Measurements from ENCODE around the gene PDSS2. TPM values are rescaled to one million over a fixed set of nuclear protein-coding genes. Genes with fewer than 3 reads are reported as not detected.

PDSS2 gene
- total and polyA plus RNA-seq, 2 of the 8 experiments (the other 6 are each of a cell fraction or from before 2014, with no cell fraction given): 10.7 to 16.1 TPM

GRCh38 chr6:107314531-107314939 lies 144.8 kb downstream of the PDSS2 start:
- Histone ChIP-seq H3K27me3 (replicated peaks in 1 of 4; ENCODE audit: control insufficient read depth in 3 of 4, extremely low read depth in 1 of 4, insufficient read depth in 3 of 4, low read length in 3 of 4) (no peaks in the 10 kb centered on the region), H4K91ac (replicated peaks; ENCODE audit: insufficient read length, low read length) (no peak overlapping the region), H3K36me3 (ENCODE audit: control insufficient read depth in 2 of 4, insufficient read depth in 4 of 4, low read length in 3 of 4) (no peaks in the 10 kb centered on the region), H2BK120ac (replicated peaks; ENCODE audit: low read depth, low read length) (no peak overlapping the region), H2BK15ac (ENCODE audit: low read length) (no peak overlapping the region), H3K4ac (replicated peaks; ENCODE audit: insufficient read length, low read depth, low read length) (no peak overlapping the region), H3K4me3 (ENCODE audit: extremely low read depth in 1 of 4, insufficient read depth in 2 of 4, low read depth in 3 of 4, low read length in 4 of 4) (no peak overlapping the region), H3K9ac (replicated peaks in 1 of 4; ENCODE audit: extremely low read depth in 1 of 4, low read depth in 3 of 4, low read length in 3 of 4) (no peak overlapping the region), H2BK5ac (ENCODE audit: low read depth, low read length) (no peak overlapping the region), H3K23me2 (ENCODE audit: low read depth, low read length) (no peaks in the 10 kb centered on the region), H3K27ac (ENCODE audit: low read depth, low read length) (no peak overlapping the region), H2AFZ (ENCODE audit: low read length) (no peak overlapping the region), H4K5ac (ENCODE audit: insufficient read length, low read depth, low read length) (no peak overlapping the region), H3K79me2 (ENCODE audit: control insufficient read depth in 1 of 2, insufficient read depth in 2 of 2, low read length in 2 of 2) (no peaks in the 10 kb centered on the region), H4K8ac (ENCODE audit: extremely low read depth, insufficient read depth, low read length) (no peak overlapping the region), H2BK20ac (ENCODE audit: low read length) (no peak overlapping the region), H3K4me2 (ENCODE audit: insufficient read depth in 1 of 2, low read depth in 2 of 2, low read length in 2 of 2) (no peak overlapping the region), H2BK12ac (ENCODE audit: low read depth, low read length) (no peak overlapping the region), H3K18ac (ENCODE audit: extremely low read depth, low read length) (no peak overlapping the region), H2AK5ac (ENCODE audit: low read depth, low read length) (no peak overlapping the region), H3K79me1 (ENCODE audit: low read depth, low read length) (no peaks in the 10 kb centered on the region), H3K56ac (replicated peaks; ENCODE audit: insufficient read length, low read depth, low read length) (no peak overlapping the region), H4K20me1 (replicated peaks in 1 of 2; ENCODE audit: control insufficient read depth in 1 of 2, insufficient read depth in 2 of 2, low read length in 2 of 2) (no peaks in the 10 kb centered on the region), H3K9me3 (ENCODE audit: insufficient read depth in 2 of 2, low read depth in 1 of 2, low read length in 1 of 2) (no peaks in the 10 kb centered on the region), H3K4me1 (replicated peaks in 1 of 4; ENCODE audit: control insufficient read depth in 3 of 4, insufficient read depth in 4 of 4, low read length in 3 of 4) (no peaks in the 10 kb centered on the region; a peak in 1 of 7 replicates), H3K23ac (ENCODE audit: insufficient read length) (no peak overlapping the region), H3K14ac (ENCODE audit: insufficient read length) (no peak overlapping the region)
- POLR2A ChIA-PET (ENCODE audit: partially characterized antibody): no interaction called here
- CTCF ChIA-PET (ENCODE audit: partially characterized antibody): interaction anchor here (0.6 kb wide), 1 partner anchor 430 kb away, joined by 5 read pairs; no protein-coding TSS in a partner anchor
- WGBS, 2 experiments (ENCODE audit: extremely low coverage in 1 of 2, insufficient coverage in 1 of 2, insufficient read length in 1 of 2, insufficient replicate concordance in 2 of 2, low coverage in 1 of 2, low lambda C conversion rate in 2 of 2, missing lambda C conversion rate in 1 of 2): 87% methylated on average over 3 of the region's 3 CpGs; no CpG with 5 or more reads in 1 of the 2 experiments
- FAIRE-seq (no peak), DNase-seq (ENCODE audit: low read depth in 1 of 2, low spot score in 2 of 2) (no peak)
- no peak for TF ChIP-seq SP2 (IDR thresholded peaks at IDR 0.05; ENCODE audit: low read length)
- TF ChIP-seq USF2 (IDR thresholded peaks at IDR 0.05; ENCODE audit: low read length): no peak
- TF ChIP-seq SRF (IDR thresholded peaks at IDR 0.05; ENCODE audit: low read depth, low read length): no peak
- no peak for TF ChIP-seq GABPA (IDR thresholded peaks at IDR 0.05; ENCODE audit: borderline replicate concordance, insufficient read depth, low read length)
- no peak for TF ChIP-seq EP300 (IDR thresholded peaks at IDR 0.05; ENCODE audit: borderline replicate concordance in 1 of 2, low read depth in 2 of 2, low read length in 2 of 2)
- no peak for TF ChIP-seq CBX8 (IDR thresholded peaks at IDR 0.05; ENCODE audit: borderline replicate concordance, low read depth, low read length)
- no peak for TF ChIP-seq CTCF (IDR thresholded peaks at IDR 0.05; ENCODE audit: control extremely low read depth in 1 of 3, insufficient read depth in 1 of 3, low read depth in 1 of 3, low read length in 3 of 3)
- TF ChIP-seq POLR2A (IDR thresholded peaks at IDR 0.05; ENCODE audit: control extremely low read depth in 1 of 2, low read depth in 2 of 2, low read length in 2 of 2): no peak
- no peak for TF ChIP-seq BRCA1 (IDR thresholded peaks at IDR 0.05; ENCODE audit: low read depth, low read length)
- no peak for TF ChIP-seq EGR1 (IDR thresholded peaks at IDR 0.05; ENCODE audit: borderline replicate concordance, low read depth, low read length)
- TF ChIP-seq SP1 (IDR thresholded peaks at IDR 0.05; ENCODE audit: low read depth, low read length): no peak
